HEK293 (cell line): Measurements from ENCODE around the gene FADS2.

Experiments used
- PATZ1 ChIP-seq: fragments of 450-650 bp; formaldehyde crosslinking; IDR thresholded peaks from 2 replicates; pipeline ENCODE4 v1.5.1; 2016; ENCODE audit warnings: missing biosample characterization, missing genetic modification characterization
- TSHZ1 ChIP-seq: fragments of 450-650 bp; formaldehyde crosslinking; IDR thresholded peaks from 2 replicates; pipeline ENCODE4 v1.5.1; 2016; ENCODE audit warnings: missing biosample characterization, missing genetic modification characterization, borderline replicate concordance
- ZBTB11 ChIP-seq: fragments of 450-650 bp; formaldehyde crosslinking; conservative IDR thresholded peaks from 2 replicates; pipeline ENCODE4 v1.5.1; 2016; ENCODE audit warnings: low read depth, missing biosample characterization, missing genetic modification characterization
- ZBTB44 ChIP-seq: fragments of 450-650 bp; IDR thresholded peaks from 2 replicates; pipeline ENCODE4 v1.5.1; 2018; ENCODE audit warnings: missing biosample characterization, mild to moderate bottlenecking, missing genetic modification characterization
- ZIC2 ChIP-seq: fragments of 450-650 bp; formaldehyde crosslinking; IDR thresholded peaks from 2 replicates; pipeline ENCODE4 v1.5.1; 2016; ENCODE audit warnings: missing biosample characterization, missing genetic modification characterization
- ZNF148 ChIP-seq: fragments of 450-650 bp; formaldehyde crosslinking; IDR thresholded peaks from 2 replicates; pipeline ENCODE4 v1.5.0; 2017; ENCODE audit warnings: missing biosample characterization, missing genetic modification characterization, borderline replicate concordance
- ZNF214 ChIP-seq: fragments of 450-650 bp; formaldehyde crosslinking; IDR thresholded peaks from 2 replicates; pipeline ENCODE4 v1.5.1; 2017; ENCODE audit warnings: missing biosample characterization, mild to moderate bottlenecking, missing genetic modification characterization, borderline replicate concordance
- ZNF24 ChIP-seq: fragments of 450-650 bp; formaldehyde crosslinking; IDR thresholded peaks from 2 replicates; pipeline ENCODE4 v1.5.1; 2016; ENCODE audit warnings: missing biosample characterization, missing genetic modification characterization
- ZNF335 ChIP-seq: fragments of 450-650 bp; formaldehyde crosslinking; conservative IDR thresholded peaks from 2 replicates; pipeline ENCODE4 v1.5.1; 2016; ENCODE audit warnings: missing biosample characterization, missing genetic modification characterization
- ZNF362 ChIP-seq: fragments of 450-650 bp; formaldehyde crosslinking; IDR thresholded peaks from 2 replicates; pipeline ENCODE4 v1.5.1; 2016; ENCODE audit warnings: missing biosample characterization, missing genetic modification characterization
- ZNF416 ChIP-seq: fragments of 450-650 bp; formaldehyde crosslinking; IDR thresholded peaks from 2 replicates; pipeline ENCODE4 v1.5.1; 2016; ENCODE audit warnings: missing biosample characterization, missing genetic modification characterization
- ZNF610 ChIP-seq: fragments of 450-650 bp; formaldehyde crosslinking; IDR thresholded peaks from 2 replicates; pipeline ENCODE4 v1.5.1; 2016; ENCODE audit warnings: missing biosample characterization, missing genetic modification characterization, borderline replicate concordance
- ZNF701 ChIP-seq: fragments of 450-650 bp; formaldehyde crosslinking; IDR thresholded peaks from 2 replicates; pipeline ENCODE4 v1.5.1; 2016; ENCODE audit warnings: missing biosample characterization, missing genetic modification characterization
- ZNF76 ChIP-seq: fragments of 450-650 bp; formaldehyde crosslinking; IDR thresholded peaks from 2 replicates; pipeline ENCODE4; 2016; ENCODE audit warnings: low read depth, missing biosample characterization, missing genetic modification characterization, borderline replicate concordance
- ZNF777 ChIP-seq: fragments of 450-650 bp; formaldehyde crosslinking; IDR thresholded peaks from 2 replicates; pipeline ENCODE4 v1.5.1; 2017; ENCODE audit warnings: missing biosample characterization, missing genetic modification characterization, borderline replicate concordance
- ZNF791 ChIP-seq: fragments of 450-650 bp; formaldehyde crosslinking; IDR thresholded peaks from 2 replicates; pipeline ENCODE4 v1.5.1; 2016; ENCODE audit warnings: missing biosample characterization, missing genetic modification characterization
- TF ChIP-seq, protein P1 (sequence below): fragments of 450-650 bp; formaldehyde crosslinking; IDR thresholded peaks from 2 replicates; pipeline ENCODE4 v1.5.1; 2016; ENCODE audit warnings: missing biosample characterization, missing genetic modification characterization
- TF ChIP-seq, protein P2 (sequence below): fragments of 450-650 bp; formaldehyde crosslinking; IDR thresholded peaks from 2 replicates; pipeline ENCODE4 v1.5.1; 2016; ENCODE audit warnings: missing biosample characterization, missing genetic modification characterization

Gene FADS2

GRCh38 chr11:61792310-61793082, 35.6 kb upstream of the FADS2 start, which contains the start of the genes FEN1 and TMEM258 (continued):
- TF ChIP-seq TSHZ1 (tag by site-specific recombination) (no peak), ZNF76 (tag by site-specific recombination) (peak; percentile 98), ZNF416 (tag by site-specific recombination) (no peak), ZIC2 (tag by site-specific recombination) (peak; percentile 59), ZNF610 (peak; percentile 28; the same call in 1 of the 2 replicates), ZNF701 (no peak), ZNF148 (tag by site-specific recombination) (no peak), ZNF777 (tag by site-specific recombination) (peak; percentile 22; the same call in 1 of the 2 replicates), ZNF24 (tag by site-specific recombination) (peak; percentile 60; the same call in 1 of the 2 replicates), ZBTB44 (tag by site-specific recombination) (no peak), ZBTB11 (peak; percentile 95), PATZ1 (peak; percentile 35; the same call in 1 of the 2 replicates), ZNF791 (tag by site-specific recombination) (no peak), ZNF362 (no peak), ZNF214 (tag by site-specific recombination) (no peak), ZNF335 (tag by site-specific recombination) (peak; percentile 97)
- TF ChIP-seq, protein P1, sequence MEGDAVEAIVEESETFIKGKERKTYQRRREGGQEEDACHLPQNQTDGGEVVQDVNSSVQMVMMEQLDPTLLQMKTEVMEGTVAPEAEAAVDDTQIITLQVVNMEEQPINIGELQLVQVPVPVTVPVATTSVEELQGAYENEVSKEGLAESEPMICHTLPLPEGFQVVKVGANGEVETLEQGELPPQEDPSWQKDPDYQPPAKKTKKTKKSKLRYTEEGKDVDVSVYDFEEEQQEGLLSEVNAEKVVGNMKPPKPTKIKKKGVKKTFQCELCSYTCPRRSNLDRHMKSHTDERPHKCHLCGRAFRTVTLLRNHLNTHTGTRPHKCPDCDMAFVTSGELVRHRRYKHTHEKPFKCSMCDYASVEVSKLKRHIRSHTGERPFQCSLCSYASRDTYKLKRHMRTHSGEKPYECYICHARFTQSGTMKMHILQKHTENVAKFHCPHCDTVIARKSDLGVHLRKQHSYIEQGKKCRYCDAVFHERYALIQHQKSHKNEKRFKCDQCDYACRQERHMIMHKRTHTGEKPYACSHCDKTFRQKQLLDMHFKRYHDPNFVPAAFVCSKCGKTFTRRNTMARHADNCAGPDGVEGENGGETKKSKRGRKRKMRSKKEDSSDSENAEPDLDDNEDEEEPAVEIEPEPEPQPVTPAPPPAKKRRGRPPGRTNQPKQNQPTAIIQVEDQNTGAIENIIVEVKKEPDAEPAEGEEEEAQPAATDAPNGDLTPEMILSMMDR (tag by site-specific recombination): no peak
- TF ChIP-seq, protein P2, sequence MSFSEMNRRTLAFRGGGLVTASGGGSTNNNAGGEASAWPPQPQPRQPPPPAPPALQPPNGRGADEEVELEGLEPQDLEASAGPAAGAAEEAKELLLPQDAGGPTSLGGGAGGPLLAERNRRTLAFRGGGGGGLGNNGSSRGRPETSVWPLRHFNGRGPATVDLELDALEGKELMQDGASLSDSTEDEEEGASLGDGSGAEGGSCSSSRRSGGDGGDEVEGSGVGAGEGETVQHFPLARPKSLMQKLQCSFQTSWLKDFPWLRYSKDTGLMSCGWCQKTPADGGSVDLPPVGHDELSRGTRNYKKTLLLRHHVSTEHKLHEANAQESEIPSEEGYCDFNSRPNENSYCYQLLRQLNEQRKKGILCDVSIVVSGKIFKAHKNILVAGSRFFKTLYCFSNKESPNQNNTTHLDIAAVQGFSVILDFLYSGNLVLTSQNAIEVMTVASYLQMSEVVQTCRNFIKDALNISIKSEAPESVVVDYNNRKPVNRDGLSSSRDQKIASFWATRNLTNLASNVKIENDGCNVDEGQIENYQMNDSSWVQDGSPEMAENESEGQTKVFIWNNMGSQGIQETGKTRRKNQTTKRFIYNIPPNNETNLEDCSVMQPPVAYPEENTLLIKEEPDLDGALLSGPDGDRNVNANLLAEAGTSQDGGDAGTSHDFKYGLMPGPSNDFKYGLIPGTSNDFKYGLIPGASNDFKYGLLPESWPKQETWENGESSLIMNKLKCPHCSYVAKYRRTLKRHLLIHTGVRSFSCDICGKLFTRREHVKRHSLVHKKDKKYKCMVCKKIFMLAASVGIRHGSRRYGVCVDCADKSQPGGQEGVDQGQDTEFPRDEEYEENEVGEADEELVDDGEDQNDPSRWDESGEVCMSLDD: peak; percentile 29; the same call in 1 of the 2 replicates
